A673 (cell line): ENCODE measurements around the gene ADAM19.

ENCODE experiments used
- CTCF ChIP-seq: fragments of 300-800, 200-600 bp; sonication (generic); conservative IDR thresholded peaks from 2 replicates; pipeline ENCODE4 v1.5.1; 2017; ENCODE audit warnings: low read depth, mild to moderate bottlenecking, antibody characterized with exemption, low read length, moderate library complexity, mixed read lengths
- EZH2 ChIP-seq: fragments of 200-600 bp; sonication (generic); IDR thresholded peaks from 2 replicates; pipeline ENCODE4 v1.6.1; 2017; ENCODE audit warnings: borderline replicate concordance, low read depth, mild to moderate bottlenecking, mixed read lengths, antibody characterized with exemption, low read length; ENCODE audit not compliant: poor library complexity, severe bottlenecking

DNA sequence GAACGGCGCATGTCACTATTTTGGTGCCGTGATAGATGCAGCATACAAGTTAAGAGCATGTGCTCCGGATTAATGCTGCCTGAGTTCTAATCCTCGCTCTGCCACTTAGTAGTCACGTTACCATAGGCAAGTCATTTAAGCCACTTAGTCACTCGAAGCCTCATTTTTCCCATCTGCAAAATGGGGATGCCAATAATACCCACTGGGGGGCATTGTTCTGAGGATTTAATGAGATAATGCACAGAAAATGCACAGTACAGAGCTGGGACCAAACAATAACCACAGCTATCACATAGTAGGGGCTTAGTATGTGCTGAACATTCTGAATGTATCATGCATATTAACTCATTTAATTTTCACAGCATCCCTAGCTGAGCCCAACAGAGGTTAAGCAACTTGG is 106.5 kb downstream of the ADAM19 start:
- TF ChIP-seq CTCF (no peak), EZH2 (no peak)
